HG02973 (cell line): Measurements from ENCODE around the gene CFAP210.
"Not testable (repeated sequence)": the region's sequence is repeated elsewhere in the genome, so short reads cannot be mapped to it uniquely, and the experiment has no call there.

Source experiments
- ATAC-seq: cut with Tn5 transposase; IDR thresholded peaks from one replicate; pipeline ENCODE4 v1.9.1; 2021; ENCODE audit warnings: moderate library complexity; ENCODE audit not compliant: unreplicated experiment

CFAP210 gene

DNA sequence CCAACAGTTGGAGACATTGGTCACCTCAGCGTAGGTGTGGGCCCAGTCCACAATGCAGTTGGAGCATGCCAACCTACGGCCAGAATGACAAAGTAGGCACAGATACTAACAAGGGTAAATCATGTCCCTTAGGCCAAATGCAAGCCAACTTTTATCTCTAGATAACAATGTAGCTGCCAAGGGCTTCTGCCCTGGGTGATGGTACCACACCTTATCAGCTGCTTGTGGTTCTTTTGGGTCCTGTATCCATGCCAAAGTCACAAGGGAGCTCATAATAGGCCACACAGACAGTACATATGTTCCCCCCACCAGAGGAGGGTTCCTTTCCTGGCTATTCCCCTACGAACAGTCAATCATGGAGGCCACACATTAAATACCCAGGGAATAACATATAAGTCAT lies 19.1 kb upstream of the CFAP210 start:
- ATAC-seq: no peak

DNA sequence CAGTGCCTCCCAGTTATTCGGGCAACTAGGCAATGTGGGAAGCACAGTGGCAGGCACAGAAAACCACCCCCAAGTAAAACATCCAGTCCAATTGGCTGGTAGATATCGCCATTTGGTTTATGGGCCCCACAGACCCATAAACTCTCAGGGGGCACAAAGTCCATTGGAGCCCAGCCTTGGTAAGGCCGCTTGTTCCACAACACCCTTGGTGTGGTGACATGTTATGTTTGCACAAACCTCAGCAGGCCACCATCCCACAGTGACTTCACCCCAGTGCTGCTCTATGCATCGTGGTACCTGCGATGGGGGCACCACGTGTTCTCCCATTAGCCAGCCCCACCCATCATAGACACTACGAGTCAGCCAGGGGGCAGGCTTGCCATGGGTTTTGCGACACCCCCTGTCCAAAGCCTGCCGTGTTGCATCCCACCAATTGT lies 18.6 kb upstream of the CFAP210 start:
- ATAC-seq: no peak

DNA sequence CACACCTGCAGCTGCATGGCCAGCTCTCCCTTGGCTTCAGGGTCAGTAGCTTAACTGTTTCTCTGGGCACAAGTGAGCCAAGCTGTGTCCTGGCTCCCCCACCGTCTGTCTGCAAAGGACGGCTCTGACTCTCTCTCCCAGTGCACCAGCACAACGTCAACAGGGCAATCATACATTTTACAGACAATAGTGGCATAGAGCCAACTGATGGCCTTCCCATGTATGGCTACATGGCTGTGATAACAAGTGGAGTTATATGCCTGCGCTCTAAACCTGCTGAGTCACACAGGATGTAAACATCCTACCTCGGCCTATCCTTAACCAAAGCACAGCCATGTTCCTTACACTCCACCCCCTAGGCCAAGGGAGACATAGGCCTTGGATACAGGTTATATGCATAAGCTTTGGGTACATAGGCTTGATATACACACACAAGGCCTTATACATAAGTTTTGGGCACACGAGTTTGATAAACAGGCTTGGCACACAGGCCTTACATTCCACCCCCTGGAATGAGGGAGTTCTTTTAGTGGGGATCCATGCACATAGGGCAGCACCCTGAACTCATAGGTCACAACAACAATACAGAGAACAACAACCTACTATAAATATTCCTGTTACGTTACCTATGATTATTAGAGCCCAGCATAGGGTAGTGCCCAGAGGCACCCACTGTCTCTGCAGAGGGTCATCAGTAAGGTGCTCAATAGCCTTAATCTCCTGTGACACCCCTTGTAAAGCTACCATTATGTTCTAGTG lies 17.7 kb upstream of the CFAP210 start:
- no peak for ATAC-seq

DNA sequence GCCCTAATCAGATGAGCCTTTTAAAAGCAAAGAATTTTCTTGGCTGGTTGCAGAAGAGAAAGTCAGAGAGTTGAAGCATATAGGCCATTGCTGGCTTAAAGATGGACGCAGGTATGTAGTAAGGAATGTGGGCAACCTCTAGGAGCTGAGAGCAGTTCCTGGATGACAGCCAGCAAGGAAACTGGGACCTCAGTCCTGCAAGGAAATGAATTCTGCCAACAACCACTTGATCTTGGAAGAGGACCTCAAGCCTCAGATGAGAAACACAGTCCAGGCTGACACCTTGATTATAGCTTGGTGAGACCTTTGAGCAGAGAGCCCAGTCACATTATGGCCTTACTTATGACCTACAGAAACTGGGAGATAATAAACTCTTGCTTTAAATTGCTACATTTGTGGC lies 15.8 kb upstream of the CFAP210 start:
- no peak for ATAC-seq

DNA sequence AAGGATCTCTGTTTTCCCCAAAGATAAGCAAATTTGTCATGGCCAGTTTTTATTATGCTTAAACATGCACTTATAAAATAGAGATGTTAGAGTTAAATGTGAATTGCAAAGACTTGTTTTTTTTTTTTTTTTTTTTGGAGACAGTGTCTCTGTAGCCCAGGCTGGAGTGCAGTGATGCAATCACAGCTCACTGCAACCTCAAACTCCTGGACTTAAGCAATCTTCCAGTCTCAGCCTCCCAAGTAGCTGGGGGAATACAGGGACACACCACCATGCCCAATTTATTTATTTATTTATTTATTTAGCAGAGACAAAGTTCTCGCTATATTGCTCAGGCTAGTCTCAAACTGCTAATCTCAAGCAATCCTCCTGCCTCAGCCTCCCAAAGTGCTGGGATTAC lies 15.1 kb upstream of the CFAP210 start:
- no peak for ATAC-seq

DNA sequence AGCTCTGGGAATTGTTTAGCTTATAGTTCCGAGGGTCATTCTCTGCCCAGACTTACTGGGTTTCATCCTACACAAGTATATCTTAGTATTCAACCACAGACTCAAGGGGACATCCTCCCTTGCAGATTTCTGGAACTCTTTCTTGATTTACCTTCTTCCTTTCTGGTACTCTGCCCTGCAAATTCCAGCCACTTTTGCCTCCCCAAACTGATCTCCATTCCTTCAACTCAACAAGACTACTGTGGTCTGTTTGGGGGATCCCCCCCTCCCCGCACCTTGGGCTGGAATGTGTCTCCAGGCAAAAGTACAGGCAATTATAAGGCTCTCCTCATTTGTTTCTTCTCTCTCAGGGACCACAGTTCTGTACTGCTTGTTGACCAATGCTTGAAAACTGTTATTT lies 13.4 kb upstream of the CFAP210 start:
- ATAC-seq: no peak

DNA sequence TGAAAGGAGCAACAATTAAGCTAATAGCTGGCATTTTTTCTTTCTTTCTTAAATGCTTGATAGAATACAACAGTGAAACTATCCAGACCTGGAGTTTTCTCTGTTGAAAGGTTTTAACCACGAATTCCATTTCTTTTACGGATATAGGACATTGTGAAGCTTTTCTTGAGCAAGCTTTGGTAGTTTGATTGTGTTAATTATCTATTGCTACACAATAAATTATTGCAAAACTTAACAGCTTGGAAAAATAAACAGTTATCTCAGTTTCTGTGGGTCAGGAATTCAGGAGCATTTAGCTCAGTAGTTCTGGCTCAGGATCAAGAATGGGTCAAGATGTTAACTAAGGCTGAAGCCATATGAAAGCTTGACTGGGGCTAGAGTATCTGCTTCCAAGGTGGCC lies 11.7 kb upstream of the CFAP210 start:
- no peak for ATAC-seq

DNA sequence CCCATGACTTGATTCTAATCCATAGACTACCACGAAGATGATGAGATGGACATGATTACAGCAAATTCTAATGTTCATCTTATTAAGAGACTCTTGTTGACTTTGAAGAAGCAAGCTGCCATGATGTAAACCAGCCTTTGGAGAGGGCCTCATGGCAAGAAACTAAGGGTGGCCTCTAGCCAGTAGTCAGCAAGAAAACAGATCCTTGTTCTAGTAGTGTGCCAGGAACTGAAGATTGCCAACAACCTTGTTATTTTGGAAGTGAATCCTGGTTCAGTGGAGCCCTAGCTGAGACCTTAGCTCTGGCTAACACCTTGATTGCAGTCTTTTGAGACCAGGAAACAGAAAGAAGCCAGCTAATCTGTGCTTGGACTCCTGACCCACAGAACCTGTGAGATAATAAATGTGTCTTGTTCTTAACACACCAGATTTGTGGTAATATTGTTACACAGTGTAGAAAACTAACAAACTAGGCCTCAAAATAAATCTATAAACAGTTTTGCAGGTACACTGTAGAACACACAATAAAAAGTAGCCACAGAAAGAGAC lies 10.0 kb upstream of the CFAP210 start:
- ATAC-seq: no peak

DNA sequence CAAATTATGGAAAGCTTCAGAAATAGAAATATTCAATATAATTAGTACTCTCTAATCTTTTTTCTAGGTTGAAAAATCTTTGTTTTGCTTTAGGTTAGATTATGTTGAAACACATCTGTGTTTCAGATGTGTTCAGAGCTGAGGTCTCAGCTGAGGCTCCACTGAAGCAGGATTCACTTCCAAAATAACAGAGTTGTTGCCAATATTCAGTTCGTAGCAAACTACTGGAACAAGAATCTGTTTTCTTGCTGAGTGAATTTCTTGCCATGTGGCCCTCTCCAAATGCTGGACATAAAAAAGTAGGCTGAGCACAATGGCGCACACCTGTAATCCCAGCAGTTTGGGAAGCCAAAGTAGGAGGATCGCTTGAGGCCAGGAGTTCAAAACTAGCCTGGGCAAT lies 8.8 kb upstream of the CFAP210 start:
- no peak for ATAC-seq

DNA sequence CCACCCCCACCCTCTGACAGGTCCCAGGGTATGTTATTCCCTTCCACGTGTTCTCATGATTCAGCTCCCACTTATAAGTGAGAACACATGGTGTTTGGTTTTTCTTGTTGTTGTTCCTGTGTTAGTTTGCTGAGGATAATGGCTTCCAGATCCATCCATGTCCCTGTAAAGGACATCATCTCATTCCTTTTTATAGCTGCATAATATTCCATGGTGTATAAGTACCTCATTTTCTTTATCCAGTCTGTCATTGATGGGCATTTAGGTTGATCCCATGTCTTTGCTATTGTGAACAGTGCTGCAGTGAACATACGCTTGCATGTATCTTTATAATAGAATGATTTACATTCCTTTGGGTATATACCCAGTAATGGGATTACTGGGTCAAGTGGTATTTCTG lies 5.0 kb upstream of the CFAP210 start:
- not testable (repeated sequence) for ATAC-seq

DNA sequence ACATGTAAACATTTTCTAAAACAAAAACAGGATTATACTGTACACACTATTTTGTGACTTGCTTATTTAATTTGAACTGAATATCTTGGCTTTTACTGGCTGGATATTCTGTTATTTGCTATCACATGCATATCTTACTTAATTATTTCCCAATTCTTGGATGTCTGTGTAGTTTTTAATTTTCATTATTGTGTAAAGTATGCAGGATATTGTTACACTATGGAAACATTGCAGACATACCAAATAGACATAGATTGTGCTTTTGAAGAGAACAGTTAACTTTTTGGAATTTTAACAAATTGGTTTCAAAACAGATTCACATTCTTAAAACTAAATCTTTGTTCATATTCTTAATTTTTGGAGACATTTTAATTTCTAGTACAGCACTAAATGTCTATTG lies 2.2 kb upstream of the CFAP210 start:
- no peak for ATAC-seq

DNA sequence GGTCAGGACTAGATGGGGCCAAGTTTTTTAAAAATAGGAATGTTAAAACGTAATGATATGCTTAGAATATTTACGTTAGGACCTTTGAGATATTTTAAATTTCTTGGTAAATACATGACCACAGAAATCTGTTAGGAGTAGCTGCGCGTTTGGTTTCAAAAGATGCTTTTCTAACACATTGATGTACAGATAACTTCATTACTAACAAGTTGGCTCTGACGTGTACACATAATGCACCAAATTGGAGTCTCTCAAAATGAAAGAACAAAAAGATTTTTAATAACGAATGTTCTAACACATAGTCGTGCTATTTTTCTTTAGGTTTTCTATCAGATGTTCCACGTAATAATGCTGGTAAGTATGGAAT lies 672 bp upstream of the CFAP210 start:
- no peak for ATAC-seq

DNA sequence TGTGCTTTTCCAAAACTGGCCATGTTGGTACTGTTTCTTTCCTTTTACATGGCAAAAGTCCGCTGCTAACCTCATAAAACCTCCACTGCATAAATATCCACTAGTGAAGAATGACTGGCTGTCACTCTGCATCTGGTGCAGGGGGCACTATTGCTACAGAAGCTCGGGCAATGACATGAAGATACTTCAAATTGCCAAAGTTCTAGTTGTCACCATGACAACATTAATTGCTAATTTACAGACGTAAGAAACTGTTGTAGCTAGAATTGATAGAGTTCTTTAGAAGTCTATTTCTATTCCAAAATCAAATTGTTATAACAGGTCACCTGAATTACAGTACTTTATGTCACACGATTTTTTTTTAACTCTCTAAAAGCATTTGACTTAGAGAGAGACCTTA lies 845 bp downstream of the CFAP210 start:
- no peak for ATAC-seq

DNA sequence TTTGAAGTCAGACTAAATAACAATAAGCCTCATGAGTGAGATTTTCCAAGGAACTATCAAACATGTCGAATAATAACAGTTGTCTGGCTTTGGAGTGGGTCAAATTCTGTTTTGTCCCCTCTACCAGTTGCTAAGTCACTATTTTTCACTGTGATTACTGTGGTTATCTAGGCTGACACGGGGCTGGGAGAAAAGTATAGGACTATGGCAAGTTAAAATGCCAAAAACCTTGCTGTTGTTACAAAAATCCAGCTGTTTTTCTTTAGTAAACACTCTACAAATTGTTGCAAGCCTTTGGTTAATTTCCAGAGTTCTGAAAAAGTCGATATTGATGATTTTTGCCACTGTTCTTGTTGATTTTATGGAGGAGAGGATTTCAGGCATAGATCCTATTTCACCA lies 1.5 kb downstream of the CFAP210 start:
- ATAC-seq: no peak

DNA sequence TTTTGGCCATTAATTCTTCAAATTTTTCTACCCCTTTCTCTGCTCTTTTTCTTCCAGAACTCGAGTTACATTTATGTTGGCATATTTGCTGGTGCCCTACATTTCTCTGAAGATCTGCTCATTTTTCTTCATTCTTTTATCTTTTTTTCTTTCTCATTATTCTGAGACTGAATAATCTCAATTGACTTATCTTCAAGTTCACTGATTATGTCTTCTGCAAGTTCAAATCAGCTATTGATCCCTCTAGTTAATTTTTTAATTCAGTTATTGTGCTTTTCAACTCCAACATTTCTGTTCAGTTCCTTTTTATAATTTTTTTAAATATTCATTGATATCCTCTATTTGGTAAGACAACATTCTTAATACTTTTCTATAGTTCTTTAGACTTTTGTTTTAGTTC lies 3.2 kb downstream of the CFAP210 start:
- ATAC-seq: no peak

DNA sequence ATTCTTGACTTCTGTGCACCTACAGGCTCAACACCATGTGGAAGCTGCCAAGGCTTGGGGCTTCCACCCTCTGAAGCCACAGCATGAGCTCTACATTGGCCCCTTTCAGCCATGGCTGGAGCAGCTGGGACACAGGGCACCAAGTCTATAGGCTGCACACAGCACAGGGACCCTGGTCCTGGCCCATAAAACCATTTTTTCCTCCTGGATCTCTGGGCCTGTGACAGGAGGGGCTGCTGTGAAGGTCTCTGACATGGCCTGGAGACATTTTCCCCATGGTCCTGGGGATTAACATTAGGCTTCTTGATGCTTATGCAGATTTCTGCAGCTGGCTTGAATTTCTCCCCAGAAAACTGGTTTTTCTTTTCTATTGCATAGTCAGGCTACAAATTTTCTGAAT lies 6.3 kb downstream of the CFAP210 start:
- ATAC-seq: not testable (repeated sequence)

DNA sequence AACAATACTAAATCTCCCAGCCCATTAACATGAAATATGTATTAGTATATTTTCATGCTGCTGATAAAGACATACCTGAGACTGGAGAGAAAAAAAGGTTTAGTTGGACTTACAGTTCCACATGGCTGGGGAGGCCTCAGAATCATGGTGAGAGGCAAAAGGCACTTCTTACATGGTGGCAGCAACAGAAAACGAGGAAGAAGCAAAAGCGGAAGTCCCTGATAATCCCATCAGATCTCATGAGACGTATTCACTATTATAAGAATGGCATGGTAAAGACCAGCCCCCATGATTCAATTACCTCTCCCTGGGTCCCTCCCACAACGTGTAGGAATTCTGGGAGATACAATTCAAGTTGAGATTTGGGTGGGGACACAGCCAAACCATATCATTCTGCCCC lies 7.4 kb downstream of the CFAP210 start:
- not testable (repeated sequence) for ATAC-seq

DNA sequence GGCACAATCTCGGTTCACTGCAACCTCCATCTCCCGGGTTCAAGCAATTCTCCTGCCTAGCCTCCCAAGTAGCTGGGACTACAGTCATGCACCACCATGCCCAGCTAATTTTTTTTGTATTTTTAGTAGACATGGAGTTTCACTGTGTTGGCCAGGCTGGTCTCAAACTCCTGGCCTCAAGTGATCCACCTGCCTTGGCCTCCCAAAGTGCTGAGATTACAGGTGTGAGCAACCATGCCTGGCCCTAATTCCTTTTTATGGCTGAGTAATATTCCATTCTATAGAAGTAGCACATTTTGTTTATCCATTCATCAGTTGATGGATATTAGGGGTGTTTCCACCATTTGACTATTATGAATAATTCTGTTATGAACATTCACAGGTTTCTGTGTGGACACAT lies 9.5 kb downstream of the CFAP210 start:
- not testable (repeated sequence) for ATAC-seq

DNA sequence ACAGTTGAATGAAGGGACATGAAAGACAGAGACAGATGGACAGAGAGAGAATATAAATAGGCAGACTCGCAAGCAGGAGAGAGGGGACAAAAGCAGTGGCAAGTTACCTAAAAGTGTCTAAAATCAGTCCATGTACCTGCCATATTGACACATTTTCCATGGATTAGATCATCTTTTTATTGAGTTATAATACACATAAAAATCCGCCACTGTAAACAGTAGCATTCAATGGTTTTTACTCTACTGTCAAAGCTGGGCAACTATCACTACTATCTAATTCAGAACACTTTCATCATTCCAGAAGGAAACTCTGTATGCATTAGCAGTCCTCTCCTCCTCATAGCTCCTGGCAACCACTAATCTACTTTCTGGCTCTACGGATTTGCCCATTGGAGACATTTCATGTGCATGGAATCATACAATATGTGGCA lies 10.1 kb downstream of the CFAP210 start:
- no peak for ATAC-seq

DNA sequence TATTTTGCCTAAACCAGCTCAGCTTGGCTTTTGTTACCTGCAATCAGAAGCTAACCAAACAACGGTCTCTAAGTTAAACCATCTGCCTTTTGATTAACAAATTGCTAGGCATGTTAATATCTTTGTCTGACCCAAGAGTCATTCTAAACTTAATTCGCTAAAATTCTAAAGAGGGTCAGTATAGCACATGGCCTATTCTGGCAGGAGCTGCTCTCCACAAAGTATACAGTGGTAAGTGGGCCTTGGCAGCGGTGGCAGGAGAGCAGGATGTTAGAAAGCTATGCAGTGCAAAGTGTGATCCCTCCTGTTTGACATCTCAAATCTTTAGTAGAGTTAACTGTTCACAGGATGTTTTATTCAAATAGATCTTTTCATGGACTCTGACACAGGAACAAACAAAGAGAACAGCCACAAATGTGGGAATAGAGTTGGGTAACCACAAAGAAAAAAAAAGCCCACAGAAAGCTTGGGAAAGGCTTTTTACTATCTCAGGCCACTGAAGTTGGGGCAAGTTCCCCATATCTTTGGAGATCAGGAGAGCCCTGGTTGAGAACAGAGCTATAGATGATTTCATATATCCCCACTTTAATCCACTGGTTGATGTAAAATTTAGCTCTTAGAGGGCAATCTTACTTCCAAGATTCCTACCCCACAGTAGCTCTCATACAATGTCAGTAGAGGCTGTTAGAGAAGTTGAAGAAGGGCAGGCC lies 10.6 kb downstream of the CFAP210 start:
- ATAC-seq: no peak

DNA sequence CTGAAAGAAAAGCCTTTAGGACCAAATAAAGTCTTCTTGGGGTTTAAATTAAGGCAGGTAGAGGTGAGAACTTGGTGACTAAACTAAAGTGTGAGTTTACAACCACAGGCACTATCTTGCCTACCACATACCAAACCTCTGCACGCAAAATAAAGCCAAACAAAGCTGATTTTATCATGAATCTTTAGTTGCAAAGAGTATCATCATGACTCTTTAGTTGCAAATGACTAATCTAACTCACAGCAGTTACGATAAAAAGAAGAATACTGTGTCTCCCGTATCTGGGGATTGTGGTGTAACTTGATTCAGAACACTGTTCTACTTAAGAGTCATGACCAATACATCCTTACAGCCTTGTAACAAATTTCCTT lies 11.2 kb downstream of the CFAP210 start:
- ATAC-seq: no peak

DNA sequence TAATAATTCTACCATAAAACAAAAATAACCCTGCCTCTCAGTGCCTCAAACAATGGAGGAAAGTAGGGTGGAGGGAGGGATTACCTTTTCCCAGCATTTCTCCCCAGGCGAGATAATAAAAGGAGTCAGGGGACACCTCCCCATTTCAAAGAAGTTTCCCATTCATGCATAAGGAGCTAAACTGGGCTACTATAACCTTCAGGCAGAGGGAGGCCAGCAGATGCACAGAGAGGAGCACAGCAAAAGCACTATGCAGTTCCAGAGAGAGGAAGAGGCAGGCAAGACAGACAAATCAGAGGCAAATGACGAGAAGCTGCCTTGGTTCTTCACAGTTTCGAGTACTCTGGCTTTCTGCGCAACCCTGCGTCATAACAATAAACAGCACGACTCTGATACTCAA lies 17.4 kb downstream of the CFAP210 start:
- no peak for ATAC-seq
